ENCODE measurements around the gene ABCA13. TPM values are rescaled to one million over a fixed set of nuclear protein-coding genes. Genes with fewer than 3 reads are reported as not detected.

Gene ABCA13
- total RNA-seq, 2 donors from 2014 or later: 1.7 to 2.5 TPM

DNA sequence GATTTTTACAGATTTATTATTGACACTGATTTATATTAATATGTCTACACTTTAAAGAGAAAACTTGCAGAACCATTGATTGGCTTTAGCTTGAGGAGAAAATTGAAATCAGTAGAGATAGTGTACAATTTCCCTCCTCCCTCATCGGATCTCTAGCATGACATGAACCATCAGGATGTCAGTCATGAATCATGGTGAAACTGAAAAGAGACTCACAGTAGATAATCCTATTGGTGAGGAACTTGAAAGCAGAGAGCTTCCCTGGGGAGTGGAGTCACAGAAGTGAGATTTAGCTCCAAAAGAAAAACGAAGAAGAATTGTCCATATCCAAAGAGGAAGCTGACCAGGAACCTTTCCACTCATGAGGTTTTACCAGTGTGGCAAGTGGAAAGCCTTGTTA lies 346.8 kb downstream of the ABCA13 start:
- no peak overlapping the region for H3K4me3 ChIP-seq
- no peak for DNase-seq
- H3K27me3 ChIP-seq: no peaks in the 10 kb centered on the region
- H3K27ac ChIP-seq: no peak overlapping the region
- no peaks in the 10 kb centered on the region for H3K36me3 ChIP-seq
- H3K4me1 ChIP-seq: no peaks in the 10 kb centered on the region
- H3K9ac ChIP-seq (ENCODE audit: low read depth in 2 of 2, low read length in 2 of 2): no peak overlapping the region
- H3K9me3 ChIP-seq: no peaks in the 10 kb centered on the region
- TF ChIP-seq, protein P1, sequence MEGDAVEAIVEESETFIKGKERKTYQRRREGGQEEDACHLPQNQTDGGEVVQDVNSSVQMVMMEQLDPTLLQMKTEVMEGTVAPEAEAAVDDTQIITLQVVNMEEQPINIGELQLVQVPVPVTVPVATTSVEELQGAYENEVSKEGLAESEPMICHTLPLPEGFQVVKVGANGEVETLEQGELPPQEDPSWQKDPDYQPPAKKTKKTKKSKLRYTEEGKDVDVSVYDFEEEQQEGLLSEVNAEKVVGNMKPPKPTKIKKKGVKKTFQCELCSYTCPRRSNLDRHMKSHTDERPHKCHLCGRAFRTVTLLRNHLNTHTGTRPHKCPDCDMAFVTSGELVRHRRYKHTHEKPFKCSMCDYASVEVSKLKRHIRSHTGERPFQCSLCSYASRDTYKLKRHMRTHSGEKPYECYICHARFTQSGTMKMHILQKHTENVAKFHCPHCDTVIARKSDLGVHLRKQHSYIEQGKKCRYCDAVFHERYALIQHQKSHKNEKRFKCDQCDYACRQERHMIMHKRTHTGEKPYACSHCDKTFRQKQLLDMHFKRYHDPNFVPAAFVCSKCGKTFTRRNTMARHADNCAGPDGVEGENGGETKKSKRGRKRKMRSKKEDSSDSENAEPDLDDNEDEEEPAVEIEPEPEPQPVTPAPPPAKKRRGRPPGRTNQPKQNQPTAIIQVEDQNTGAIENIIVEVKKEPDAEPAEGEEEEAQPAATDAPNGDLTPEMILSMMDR (IDR thresholded peaks at IDR 0.05): no peak
- intact Hi-C loops (cut with DNase I): no loop called here

DNA sequence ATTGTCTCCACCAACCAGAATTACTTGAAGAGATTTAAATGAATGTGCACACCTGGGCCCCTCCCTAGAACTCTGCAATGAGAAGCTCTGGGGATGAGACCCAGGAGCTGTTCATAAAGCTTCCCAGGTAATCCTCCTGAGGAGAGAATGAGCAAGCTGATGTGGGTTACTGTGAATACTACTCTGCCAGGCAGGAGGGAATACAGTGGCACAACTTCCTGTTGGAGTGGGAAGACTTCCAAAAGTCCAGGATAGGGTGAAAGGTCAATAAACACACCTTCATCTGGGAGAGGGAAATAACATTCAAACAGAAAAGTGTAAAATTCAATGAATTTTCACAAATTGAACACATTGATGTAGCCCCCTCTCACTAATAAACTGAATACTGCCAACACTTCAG lies 351.4 kb downstream of the ABCA13 start:
- no peaks in the 10 kb centered on the region for H3K9me3 ChIP-seq
- H3K4me1 ChIP-seq: no peaks in the 10 kb centered on the region
- TF ChIP-seq, protein P1 (IDR thresholded peaks at IDR 0.05): no peak
- DNase-seq: peak; percentile 21
- H3K27me3 ChIP-seq: no peaks in the 10 kb centered on the region
- no peak overlapping the region for H3K9ac ChIP-seq (ENCODE audit: low read depth in 2 of 2, low read length in 2 of 2)
- intact Hi-C loops (cut with DNase I): no loop called here
- no peak overlapping the region for H3K27ac ChIP-seq
- H3K36me3 ChIP-seq: no peaks in the 10 kb centered on the region
- H3K4me3 ChIP-seq: no peak overlapping the region

DNA sequence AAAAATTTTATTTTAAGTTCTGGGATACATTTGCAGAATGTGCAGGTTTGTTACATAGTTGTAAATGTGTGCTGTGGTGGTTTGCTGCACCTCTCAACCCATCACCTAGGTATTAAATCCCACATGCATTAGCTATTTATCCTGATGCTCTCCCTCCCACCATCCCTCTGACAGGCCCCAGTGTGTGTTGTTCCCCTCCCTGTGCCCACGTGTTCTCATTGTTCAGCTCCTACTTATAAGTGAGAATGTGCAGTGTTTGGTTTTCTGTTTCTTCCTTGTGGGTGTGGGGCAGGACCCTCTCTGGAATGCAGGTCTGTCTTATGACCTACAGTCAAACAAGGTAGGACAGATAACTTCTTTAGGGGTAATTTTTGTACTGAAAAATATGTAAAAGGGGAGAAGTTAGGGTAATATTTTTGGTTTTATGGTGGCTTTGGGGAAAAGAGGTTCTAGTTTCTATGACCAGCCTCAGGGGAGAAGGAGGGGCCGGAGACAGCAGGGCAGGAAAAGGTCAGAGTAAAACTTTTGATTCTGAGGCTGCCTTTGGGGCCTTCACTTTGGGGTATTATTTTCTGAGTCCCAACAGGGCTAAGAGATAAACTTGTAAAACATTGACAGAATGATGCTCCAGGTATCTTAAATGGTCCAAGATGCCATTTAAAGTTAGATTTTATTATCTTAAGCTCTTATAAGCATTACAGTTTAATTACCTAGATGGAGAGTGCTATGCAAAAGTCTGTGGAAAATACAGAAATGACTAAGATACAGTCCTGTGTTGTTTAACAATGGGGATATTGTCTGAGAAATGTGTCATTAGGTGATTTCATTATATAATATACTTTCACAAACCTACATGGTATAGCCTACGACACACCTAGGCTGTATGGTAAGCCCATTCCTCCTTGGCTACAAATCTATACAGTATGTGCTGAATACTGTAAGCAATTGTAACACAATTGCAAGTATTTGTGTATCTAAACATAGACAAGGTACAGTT lies 354.8 kb downstream of the ABCA13 start:
- H3K27ac ChIP-seq: no peak overlapping the region
- DNase-seq: no peak
- no peaks in the 10 kb centered on the region for H3K36me3 ChIP-seq
- TF ChIP-seq, protein P1 (IDR thresholded peaks at IDR 0.05): no peak
- H3K27me3 ChIP-seq: no peaks in the 10 kb centered on the region
- no peak overlapping the region for H3K4me3 ChIP-seq
- H3K9ac ChIP-seq (ENCODE audit: low read depth in 2 of 2, low read length in 2 of 2): no peak overlapping the region
- H3K9me3 ChIP-seq: no peaks in the 10 kb centered on the region
- intact Hi-C loops (cut with DNase I): no loop called here
- H3K4me1 ChIP-seq: no peaks in the 10 kb centered on the region

DNA sequence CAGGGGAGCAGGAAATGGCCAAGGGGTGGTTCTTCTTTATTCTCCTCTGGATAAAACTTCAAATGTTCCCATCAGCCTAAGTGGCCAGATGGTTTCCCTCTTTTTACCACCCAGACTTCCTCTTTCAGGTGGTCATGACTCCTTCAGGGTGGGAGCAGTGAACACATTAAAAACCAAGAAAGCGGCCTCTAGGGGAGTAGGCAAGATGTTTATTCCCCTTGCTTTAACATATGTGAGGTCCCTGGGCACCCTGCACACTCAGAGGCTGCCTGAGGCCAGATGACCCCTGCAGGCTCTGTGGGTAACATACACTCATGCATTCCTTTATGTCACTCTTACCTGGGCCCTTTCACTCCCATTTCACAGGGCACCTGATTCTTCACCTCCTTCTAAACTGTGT lies 357.4 kb downstream of the ABCA13 start:
- H3K9ac ChIP-seq (ENCODE audit: low read depth in 2 of 2, low read length in 2 of 2): no peak overlapping the region
- H3K36me3 ChIP-seq: no peaks in the 10 kb centered on the region
- TF ChIP-seq, protein P1 (IDR thresholded peaks at IDR 0.05): no peak
- no peak for DNase-seq
- H3K27ac ChIP-seq: no peak overlapping the region
- no peaks in the 10 kb centered on the region for H3K9me3 ChIP-seq
- no peaks in the 10 kb centered on the region for H3K27me3 ChIP-seq
- intact Hi-C loops (cut with DNase I): no loop called here
- H3K4me3 ChIP-seq: no peak overlapping the region
- H3K4me1 ChIP-seq: no peaks in the 10 kb centered on the region

DNA sequence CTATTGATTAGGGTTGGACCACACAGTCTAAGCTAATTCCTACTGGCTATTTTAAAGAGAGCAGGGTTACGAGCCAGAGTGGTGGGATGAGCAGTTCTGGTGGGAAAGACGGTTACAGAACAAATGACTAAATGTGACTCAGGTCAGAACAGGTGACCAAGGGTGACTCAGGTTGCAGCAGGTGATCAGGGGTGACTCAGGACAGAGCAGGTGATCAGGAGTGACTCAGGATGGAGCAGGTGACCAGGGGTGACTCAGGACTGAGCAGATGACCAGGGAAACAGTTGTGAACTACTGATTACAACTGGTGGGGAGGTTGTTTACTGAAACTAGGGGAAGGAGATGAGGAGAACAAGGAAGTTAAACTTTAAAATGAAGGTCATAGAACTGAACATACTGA lies 366.3 kb downstream of the ABCA13 start:
- no peaks in the 10 kb centered on the region for H3K9me3 ChIP-seq
- TF ChIP-seq, protein P1 (IDR thresholded peaks at IDR 0.05): no peak

More for the DNA sequence above, 366.3 kb downstream of the ABCA13 start:
- Histone ChIP-seq H3K9ac (ENCODE audit: low read depth in 2 of 2, low read length in 2 of 2) (no peak overlapping the region), H3K36me3 (no peaks in the 10 kb centered on the region), H3K4me3 (no peak overlapping the region), H3K27me3 (no peaks in the 10 kb centered on the region), H3K27ac (no peak overlapping the region), H3K4me1 (no peaks in the 10 kb centered on the region)
- no peak for DNase-seq
- intact Hi-C loops (cut with DNase I): no loop called here
